NB4 (cell line): ENCODE data around the gene FAM217B.

Experiments used
- DNase-seq: peaks from one replicate; pipeline ENCODE4 v3.0.0; 2010; ENCODE audit warnings: low read depth
- H3K4me3 ChIP-seq: one replicate; pipeline ENCODE4 v1.5.1; 2011; ENCODE audit warnings: mild to moderate bottlenecking, low read depth, low read length, moderate library complexity
- MYC ChIP-seq: IDR thresholded peaks from 2 replicates; pipeline ENCODE4 v1.6.1; 2011; ENCODE audit warnings: low read depth, low read length
- POLR2A ChIP-seq: IDR thresholded peaks from 2 replicates; pipeline ENCODE4 v1.6.1; 2011; ENCODE audit warnings: mild to moderate bottlenecking; ENCODE audit not compliant: insufficient read length; ENCODE audit errors: extremely low read depth
- TF ChIP-seq, protein P1 (sequence below): IDR thresholded peaks from one replicate; pipeline ENCODE4 v1.5.1; 2012; ENCODE audit warnings: low read depth, low read length
- TF ChIP-seq, protein P2 (sequence below): IDR thresholded peaks from 2 replicates; pipeline ENCODE4 v1.6.1; 2011; ENCODE audit warnings: low read depth, low read length

The FAM217B gene

GRCh38 chr20:59994697-59995122 is 54.5 kb downstream of the FAM217B start:
- no peak overlapping the region for H3K4me3 ChIP-seq
- TF ChIP-seq, protein P1, sequence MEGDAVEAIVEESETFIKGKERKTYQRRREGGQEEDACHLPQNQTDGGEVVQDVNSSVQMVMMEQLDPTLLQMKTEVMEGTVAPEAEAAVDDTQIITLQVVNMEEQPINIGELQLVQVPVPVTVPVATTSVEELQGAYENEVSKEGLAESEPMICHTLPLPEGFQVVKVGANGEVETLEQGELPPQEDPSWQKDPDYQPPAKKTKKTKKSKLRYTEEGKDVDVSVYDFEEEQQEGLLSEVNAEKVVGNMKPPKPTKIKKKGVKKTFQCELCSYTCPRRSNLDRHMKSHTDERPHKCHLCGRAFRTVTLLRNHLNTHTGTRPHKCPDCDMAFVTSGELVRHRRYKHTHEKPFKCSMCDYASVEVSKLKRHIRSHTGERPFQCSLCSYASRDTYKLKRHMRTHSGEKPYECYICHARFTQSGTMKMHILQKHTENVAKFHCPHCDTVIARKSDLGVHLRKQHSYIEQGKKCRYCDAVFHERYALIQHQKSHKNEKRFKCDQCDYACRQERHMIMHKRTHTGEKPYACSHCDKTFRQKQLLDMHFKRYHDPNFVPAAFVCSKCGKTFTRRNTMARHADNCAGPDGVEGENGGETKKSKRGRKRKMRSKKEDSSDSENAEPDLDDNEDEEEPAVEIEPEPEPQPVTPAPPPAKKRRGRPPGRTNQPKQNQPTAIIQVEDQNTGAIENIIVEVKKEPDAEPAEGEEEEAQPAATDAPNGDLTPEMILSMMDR, result no peak
- no peak for TF ChIP-seq POLR2A
- TF ChIP-seq, protein P2, sequence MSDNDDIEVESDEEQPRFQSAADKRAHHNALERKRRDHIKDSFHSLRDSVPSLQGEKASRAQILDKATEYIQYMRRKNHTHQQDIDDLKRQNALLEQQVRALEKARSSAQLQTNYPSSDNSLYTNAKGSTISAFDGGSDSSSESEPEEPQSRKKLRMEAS, result no peak
- no peak for TF ChIP-seq MYC
- DNase-seq, result no peak

DNA sequence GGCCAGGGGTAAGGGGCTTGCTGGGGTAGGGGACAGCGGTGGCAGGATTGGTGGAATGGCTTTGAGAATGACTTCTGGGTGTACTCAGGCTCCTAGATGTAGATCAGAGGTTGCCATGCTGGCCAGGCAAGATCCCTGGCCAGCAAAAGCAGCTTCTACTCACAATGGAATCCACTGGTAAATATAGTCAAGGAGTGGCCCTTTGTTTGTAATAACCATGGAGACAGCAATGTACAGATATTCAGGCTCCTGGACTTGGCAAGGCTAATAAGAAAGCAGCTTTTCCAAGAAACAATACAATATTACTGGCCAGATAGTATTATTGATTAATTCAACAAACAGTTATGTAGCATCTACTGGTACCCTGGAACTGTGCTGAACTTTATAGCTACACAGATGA is 55.9 kb downstream of the FAM217B start:
- no peak for DNase-seq
- TF ChIP-seq, protein P1, result no peak
- TF ChIP-seq MYC (no peak), POLR2A (no peak)
- TF ChIP-seq, protein P2, result no peak
- H3K4me3 ChIP-seq, result no peak overlapping the region

GRCh38 chr20:59997896-59998295 is 57.7 kb downstream of the FAM217B start:
- no peak overlapping the region for H3K4me3 ChIP-seq
- TF ChIP-seq MYC, result no peak
- TF ChIP-seq POLR2A, result no peak
- TF ChIP-seq, protein P2, result no peak
- TF ChIP-seq, protein P1, result no peak

More at GRCh38 chr20:59997896-59998295, 57.7 kb downstream of the FAM217B start:
- no peak for DNase-seq
